Measurements from ENCODE around the gene FRAT1.

FRAT1 gene

GRCh38 chr10:97307866-97308780, 10.9 kb upstream of the FRAT1 start:
- DNase-seq (ENCODE audit: low read depth in 4 of 4, low spot score in 1 of 4) = no peak

- DNase-seq (ENCODE audit: low read depth in 4 of 4, low spot score in 1 of 4) = no peak
Observed at GRCh38 chr10:97311111-97311626, 7.9 kb upstream of the FRAT1 start.

DNA sequence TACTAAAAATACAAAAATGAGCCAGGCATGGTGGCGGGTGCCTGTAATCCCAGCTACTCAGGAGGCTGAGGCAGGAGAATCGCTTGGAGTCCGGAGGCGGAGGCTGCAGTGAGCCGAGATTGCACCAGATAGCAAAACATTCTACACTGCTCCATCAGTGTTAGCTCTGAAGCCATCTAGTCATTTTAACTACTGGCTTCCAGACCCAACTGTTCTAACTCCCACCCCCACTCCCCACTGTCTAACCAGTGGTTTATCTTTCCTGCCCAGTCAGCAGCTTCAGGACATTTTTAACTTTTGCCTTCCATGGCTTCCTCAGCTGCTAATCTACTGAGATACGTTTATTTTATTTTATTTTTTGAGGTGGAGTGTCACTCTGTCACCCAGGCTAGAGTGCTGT, 6.2 kb upstream of the FRAT1 start:
- DNase-seq (ENCODE audit: low read depth in 4 of 4, low spot score in 1 of 4) = no peak

DNA sequence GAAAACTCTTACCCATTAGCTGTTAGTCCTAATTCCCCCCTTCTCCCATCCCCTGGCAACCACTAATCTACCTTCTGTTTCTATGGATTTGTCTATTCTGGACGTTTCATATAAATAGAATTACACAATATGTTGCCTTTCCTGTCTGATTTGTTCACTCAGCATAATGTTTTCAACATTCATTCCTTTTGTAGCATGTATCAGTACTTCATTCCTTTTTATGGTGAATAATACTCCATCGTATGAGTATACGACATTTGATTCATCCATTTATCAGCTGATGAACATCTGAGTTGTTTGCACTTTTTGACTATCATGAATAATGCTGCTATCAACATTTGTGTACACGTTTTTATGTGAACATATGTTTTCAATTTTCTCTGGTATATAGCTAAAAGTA, 4.4 kb upstream of the FRAT1 start:
- no peak for DNase-seq (ENCODE audit: low read depth in 4 of 4, low spot score in 1 of 4)

- DNase-seq (ENCODE audit: low read depth in 4 of 4, low spot score in 1 of 4) = peak in 2 of 4 experiments; percentile 32 to 49
Observed at GRCh38 chr10:97319671-97320479, 804 bp downstream of the FRAT1 start.

DNA sequence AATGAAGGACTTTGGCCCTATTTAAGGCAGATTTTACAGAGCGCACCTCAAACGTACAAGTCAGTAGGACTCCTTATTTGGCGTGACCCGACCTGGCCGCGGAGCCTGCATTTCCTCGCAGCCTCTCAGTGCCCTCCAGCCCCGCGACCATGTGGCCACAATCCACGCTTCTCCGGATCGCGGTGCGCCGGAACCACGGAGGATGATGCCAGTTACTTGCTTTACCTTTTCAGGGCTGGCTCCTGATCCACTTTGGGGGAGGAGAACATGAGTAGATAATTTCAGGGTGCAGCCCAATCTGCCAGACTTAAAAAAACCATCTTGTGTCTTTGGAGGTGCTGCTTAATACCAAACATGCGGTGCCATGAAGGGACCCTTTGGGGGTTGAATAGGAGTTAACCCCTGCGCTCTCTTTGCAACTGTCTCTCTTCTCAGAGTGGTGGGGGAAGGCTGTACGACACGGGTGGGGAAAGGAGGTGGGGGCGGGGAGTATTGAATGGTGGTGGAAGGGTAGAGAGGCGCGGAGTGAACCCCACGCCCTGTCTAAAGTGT, 1.5 kb downstream of the FRAT1 start:
- no peak for DNase-seq (ENCODE audit: low read depth in 4 of 4, low spot score in 1 of 4)

GRCh38 chr10:97321032-97321803, 2.1 kb downstream of the FRAT1 start:
- no peak for DNase-seq (ENCODE audit: low read depth in 4 of 4, low spot score in 1 of 4)

DNA sequence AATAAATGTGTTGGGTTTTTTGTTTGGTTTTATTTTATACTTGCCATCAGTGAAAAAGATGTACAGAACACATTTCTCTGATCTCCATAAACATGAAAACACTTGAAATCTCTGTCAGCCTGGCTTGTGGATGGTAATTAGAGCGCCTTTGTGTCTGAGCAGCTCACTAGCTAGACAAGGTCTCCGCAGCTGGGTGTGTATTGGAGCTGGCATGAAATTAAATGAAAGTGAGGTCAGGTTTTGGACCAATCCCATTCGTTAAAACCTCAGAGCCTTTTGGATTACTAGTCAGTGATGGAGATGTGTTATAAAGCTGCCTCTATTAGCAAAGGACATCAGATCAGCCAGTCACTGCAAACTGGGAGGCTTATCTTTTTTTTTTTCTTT, 2.7 kb downstream of the FRAT1 start:
- DNase-seq (ENCODE audit: low read depth in 4 of 4, low spot score in 1 of 4) = no peak

DNA sequence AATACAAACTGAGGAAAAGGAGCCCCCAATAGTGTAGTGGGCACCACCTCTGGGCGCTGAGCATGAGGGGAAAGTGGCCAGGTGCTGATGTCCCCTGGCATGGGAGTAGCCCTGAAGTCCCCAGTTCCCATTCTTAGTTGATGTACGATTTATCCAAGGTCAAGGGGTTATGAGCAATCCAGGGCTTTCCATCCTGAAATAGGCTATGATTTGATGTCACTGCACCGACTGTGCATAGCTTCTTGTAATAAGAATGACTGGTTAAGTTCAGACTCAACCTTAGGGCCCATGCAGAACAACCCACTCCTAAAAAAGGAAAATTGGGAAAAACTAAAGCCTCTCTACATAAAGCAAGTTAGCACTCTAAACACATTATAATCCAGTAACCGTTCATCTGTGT, 4.4 kb downstream of the FRAT1 start:
- DNase-seq (ENCODE audit: low read depth in 4 of 4, low spot score in 1 of 4) = no peak

- DNase-seq (ENCODE audit: low read depth in 4 of 4, low spot score in 1 of 4) = no peak
Observed at GRCh38 chr10:97325754-97326153, 6.7 kb downstream of the FRAT1 start.

DNA sequence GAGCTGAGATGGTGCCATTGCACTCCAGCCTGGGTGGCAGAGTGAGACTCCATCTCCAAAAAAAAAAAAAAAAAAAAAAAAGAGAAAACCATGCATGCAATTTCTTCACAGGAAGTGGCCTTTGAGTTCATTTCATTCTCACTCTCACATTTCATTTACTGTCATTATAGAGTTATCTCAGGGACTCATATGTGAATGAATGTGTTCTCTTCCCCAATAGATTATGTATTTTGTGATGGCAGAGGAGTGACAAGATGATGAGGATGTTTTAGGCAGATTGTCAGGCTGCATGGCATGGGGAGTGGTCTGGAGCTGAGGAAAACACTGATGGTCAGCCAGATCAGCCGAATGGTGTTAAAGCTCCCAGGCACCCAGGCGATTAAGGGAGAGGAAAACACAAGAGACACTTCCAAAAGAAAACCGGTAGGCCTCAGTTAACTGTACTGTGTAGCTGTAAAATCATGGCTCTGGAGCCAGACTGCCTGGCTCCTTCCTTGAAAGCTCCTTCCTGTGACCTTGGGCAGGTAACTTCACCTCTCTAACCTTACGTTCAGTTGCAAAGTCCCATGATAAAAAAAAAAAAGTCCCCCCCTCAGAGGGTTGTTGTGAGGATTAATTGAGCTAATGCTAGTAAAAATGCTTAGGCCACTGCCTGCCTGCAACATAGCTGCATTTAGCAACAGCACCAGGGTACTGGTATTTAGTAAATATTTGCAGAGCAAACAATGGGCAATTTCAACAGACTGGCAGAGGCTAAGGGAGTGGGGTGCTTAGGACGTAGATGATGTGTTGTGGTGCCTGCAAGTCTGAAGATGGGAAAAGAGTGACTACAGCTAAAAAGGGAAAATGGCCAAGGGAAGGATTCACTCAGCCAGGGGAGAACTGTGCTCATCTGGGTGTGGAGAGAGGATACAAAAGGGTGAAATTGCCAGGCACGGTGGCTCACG, 8.6 kb downstream of the FRAT1 start:
- no peak for DNase-seq (ENCODE audit: low read depth in 4 of 4, low spot score in 1 of 4)

DNA sequence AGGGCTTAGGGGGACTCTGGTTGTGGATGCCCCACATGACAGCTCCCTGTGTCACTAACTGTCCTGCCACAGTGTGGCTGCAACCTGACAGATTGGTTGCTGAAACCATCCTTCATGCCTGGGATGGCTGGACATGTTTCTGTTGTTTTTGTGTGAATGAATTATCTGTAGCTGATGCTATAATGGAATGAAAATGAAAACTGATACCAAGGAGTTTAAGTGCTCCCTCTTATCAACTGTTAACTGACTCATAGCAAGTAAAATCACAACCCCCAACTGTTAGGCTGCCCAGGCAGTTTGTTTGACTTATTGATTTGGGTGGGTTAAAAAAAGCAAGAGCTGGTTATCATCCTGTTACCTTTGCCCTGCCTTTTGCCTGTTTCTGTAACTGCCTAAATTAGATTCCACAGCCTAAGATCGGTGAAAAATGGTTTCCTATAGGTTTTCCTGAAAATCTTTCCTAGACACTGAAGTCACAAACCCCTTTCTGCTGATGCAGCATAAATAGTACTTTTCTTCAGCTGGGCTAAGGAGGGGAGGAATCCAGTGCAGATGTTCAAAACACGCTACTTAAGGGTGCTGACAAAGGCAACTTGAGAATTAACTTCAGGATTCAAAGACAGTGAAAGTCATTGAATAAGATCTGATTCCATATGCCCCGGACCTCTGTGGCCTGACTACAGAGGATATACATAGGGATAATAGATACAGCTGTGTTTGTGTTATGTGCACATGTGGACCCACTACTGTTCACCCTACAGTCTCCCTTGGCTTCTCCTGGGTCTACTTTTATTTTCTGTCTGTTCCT, 9.8 kb downstream of the FRAT1 start:
- no peak for DNase-seq (ENCODE audit: low read depth in 4 of 4, low spot score in 1 of 4)

GRCh38 chr10:97329766-97330165, 10.7 kb downstream of the FRAT1 start:
- DNase-seq (ENCODE audit: low read depth in 4 of 4, low spot score in 1 of 4) = no peak

DNA sequence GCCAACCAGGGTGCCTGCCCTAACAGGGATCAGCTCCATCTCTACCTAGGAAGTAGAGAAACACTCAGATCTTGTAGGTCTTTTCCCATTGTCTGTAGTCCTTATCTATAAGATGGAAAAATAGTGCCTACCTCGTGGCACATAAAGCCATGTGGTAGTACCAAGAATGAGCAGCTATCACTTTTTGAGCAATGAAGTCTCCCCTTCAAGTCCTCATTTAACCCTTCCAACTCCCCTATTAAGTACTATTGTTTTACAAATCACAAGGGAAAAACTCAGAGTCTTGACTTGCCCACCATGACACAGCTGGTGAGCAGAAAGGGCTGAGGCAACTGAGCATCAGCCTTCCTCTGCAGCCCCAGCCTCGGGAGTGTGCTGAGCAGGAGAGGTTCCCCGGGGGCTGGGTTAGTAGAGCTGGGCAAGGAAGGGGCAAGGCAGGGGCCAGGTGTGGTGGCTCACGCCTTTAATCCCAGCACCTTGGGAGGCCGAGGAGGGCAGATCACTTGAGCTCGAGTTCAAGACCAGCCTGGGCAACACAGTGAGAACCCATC, 12.2 kb downstream of the FRAT1 start:
- no peak for DNase-seq (ENCODE audit: low read depth in 4 of 4, low spot score in 1 of 4)

GRCh38 chr10:97332591-97333350, 13.7 kb downstream of the FRAT1 start:
- no peak for DNase-seq (ENCODE audit: low read depth in 4 of 4, low spot score in 1 of 4)

GRCh38 chr10:97333351-97333600, 14.2 kb downstream of the FRAT1 start:
- no peak for DNase-seq (ENCODE audit: low read depth in 4 of 4, low spot score in 1 of 4)

GRCh38 chr10:97333601-97334369, 14.7 kb downstream of the FRAT1 start:
- peak in 1 of 4 experiments; percentile 19 for DNase-seq (ENCODE audit: low read depth in 4 of 4, low spot score in 1 of 4)

Measured in stimulated activated CD4-positive, alpha-beta T cell treated with anti-CD3 and anti-CD28 coated beads, Interleukin-1b, Interleukin-23, amount 100 ng/mL, for 24 hours (primary cell).